Breast epithelium (tissue), 3 donors: ENCODE results near the gene YPEL2.

Source experiments
- POLR2A ChIP-seq: fragments of 450-650 bp; IDR thresholded peaks from one replicate; pipeline ENCODE4 v1.6.1; 2016; ENCODE audit warnings: antibody characterized with exemption, mild to moderate bottlenecking, moderate library complexity
- TF ChIP-seq, protein P1 (sequence below), 3 donors: fragments of 450-650 bp; IDR thresholded peaks; one replicate each; pipeline ENCODE4 v1.5.1; 2016 to 2017; ENCODE audit warnings: antibody characterized with exemption in 3 of 3, mild to moderate bottlenecking in 3 of 3, moderate library complexity in 3 of 3

DNA sequence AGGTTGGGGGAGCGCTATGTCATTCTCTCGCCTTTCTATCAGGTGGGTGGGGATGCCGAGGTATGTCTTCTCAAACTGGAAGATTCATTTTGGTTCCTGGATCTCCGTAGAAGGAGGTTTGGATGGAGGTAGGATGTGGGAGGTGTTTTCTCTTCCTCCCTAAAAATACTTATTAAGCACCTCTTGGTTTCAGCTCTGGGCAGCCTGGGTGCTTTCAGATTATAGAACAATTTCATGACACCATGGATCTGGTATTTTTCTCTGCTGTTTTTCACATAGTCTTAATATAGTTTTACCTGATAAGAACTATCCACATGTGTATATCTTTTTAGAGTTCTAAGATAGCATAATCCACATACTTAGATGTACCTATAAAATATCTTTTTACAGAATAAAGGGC lies 92.9 kb downstream of the YPEL2 start:
- TF ChIP-seq POLR2A: no peak
- TF ChIP-seq, protein P1, sequence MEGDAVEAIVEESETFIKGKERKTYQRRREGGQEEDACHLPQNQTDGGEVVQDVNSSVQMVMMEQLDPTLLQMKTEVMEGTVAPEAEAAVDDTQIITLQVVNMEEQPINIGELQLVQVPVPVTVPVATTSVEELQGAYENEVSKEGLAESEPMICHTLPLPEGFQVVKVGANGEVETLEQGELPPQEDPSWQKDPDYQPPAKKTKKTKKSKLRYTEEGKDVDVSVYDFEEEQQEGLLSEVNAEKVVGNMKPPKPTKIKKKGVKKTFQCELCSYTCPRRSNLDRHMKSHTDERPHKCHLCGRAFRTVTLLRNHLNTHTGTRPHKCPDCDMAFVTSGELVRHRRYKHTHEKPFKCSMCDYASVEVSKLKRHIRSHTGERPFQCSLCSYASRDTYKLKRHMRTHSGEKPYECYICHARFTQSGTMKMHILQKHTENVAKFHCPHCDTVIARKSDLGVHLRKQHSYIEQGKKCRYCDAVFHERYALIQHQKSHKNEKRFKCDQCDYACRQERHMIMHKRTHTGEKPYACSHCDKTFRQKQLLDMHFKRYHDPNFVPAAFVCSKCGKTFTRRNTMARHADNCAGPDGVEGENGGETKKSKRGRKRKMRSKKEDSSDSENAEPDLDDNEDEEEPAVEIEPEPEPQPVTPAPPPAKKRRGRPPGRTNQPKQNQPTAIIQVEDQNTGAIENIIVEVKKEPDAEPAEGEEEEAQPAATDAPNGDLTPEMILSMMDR (IDR thresholded peaks at IDR 0.05): no peak
